IPS DF 6.9 (cell line): ENCODE measurements around the gene CELF2.

Experiments used
- DNase-seq: peaks from one replicate; pipeline ENCODE4 v3.0.0-alpha.2; 2013; ENCODE audit warnings: low read depth, low spot score
- H3K27ac ChIP-seq: one replicate; pipeline ENCODE4 v1.5.1; 2013; ENCODE audit warnings: low read length, control low read depth
- H3K27me3 ChIP-seq: 2 replicates; pipeline ENCODE4 v1.6.1; 2013; ENCODE audit warnings: mild to moderate bottlenecking, low read length; ENCODE audit not compliant: control insufficient read depth, insufficient read depth
- H3K36me3 ChIP-seq: 2 replicates; pipeline ENCODE4 v1.6.1; 2013; ENCODE audit warnings: low read length; ENCODE audit not compliant: control insufficient read depth, insufficient read depth
- H3K4me1 ChIP-seq: 2 replicates; pipeline ENCODE4 v1.6.1; 2013; ENCODE audit warnings: low read length; ENCODE audit not compliant: control insufficient read depth, insufficient read depth
- H3K4me3 ChIP-seq: 2 replicates; pipeline ENCODE4 v1.5.1; 2013; ENCODE audit warnings: mild to moderate bottlenecking, low read length
- H3K9me3 ChIP-seq: 2 replicates; pipeline ENCODE4 v1.6.1; 2013; ENCODE audit warnings: low read length, inconsistent platforms; ENCODE audit not compliant: control insufficient read depth, insufficient read depth
- WGBS: extraction: QIAGEN DNeasy Blood & Tissue Kit; methylation state at CpG from one replicate; pipeline ENCODE4 v1.1.7; 2013; ENCODE audit warnings: mixed read lengths, missing lambda C conversion rate; ENCODE audit not compliant: insufficient read length, insufficient coverage; 5-methylcytosine and 5-hydroxymethylcytosine counted together

The CELF2 gene

GRCh38 chr10:11217521-11217920 is 199.8 kb downstream of the CELF2 start:
- no peak for DNase-seq
- Histone ChIP-seq H3K27ac (no peak overlapping the region), H3K9me3 (no peaks in the 10 kb centered on the region), H3K27me3 (no peaks in the 10 kb centered on the region), H3K4me3 (no peak overlapping the region), H3K4me1 (no peaks in the 10 kb centered on the region), H3K36me3 (no peaks in the 10 kb centered on the region)
- no CpG with 5 or more reads among the region's 3 CpGs for WGBS

DNA sequence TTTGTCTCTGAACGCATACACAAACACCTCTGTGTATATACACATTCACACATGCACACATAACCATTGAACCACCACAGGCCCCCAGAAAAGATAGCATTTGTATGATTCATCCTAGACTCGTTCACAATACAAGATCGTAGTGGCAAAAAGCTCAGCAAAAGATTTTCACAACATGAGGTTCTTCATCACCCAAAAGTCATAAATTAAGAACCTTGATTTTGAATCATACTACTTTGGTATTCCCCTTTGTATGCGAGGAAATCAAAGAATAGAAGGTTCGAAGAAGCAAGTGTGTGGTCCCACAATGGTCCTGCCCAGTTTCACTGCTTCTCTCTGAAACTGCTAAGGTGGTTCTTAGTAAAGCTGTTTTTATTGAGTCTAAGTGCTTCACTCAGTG is 200.7 kb downstream of the CELF2 start:
- H3K4me3 ChIP-seq: no peak overlapping the region
- H3K36me3 ChIP-seq: no peaks in the 10 kb centered on the region
- H3K4me1 ChIP-seq: no peaks in the 10 kb centered on the region; the same call in 1 of the 2 replicates
- no peaks in the 10 kb centered on the region for H3K9me3 ChIP-seq
- H3K27ac ChIP-seq: no peak overlapping the region
- no peak for DNase-seq
- no peaks in the 10 kb centered on the region for H3K27me3 ChIP-seq
- no CpG with 5 or more reads among the region's 5 CpGs for WGBS

DNA sequence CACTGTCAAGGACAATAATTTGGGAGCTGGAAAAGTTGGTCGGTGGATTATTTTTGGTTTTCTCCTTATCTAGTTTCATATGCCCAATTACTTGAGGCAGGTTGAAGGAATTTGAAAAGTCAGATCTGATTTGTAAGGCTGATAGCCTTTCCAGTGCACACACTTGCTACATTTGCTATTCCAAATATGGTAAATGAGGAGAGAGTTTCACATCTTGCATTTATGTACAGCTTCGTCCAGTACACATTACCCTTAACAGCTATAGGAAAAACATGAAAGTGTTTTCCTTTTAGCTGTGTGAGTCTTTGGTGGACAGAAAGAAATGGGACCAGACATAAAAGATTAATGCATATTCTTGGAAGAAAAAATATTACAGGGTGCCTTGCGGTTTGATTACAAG is 201.8 kb downstream of the CELF2 start:
- H3K36me3 ChIP-seq: no peaks in the 10 kb centered on the region
- no peaks in the 10 kb centered on the region; the same call in 1 of the 2 replicates for H3K4me1 ChIP-seq
- no peak overlapping the region for H3K27ac ChIP-seq
- no peaks in the 10 kb centered on the region for H3K27me3 ChIP-seq
- no peak for DNase-seq
- no peak overlapping the region for H3K4me3 ChIP-seq
- no CpG with 5 or more reads among the region's 3 CpGs for WGBS
- no peaks in the 10 kb centered on the region for H3K9me3 ChIP-seq

DNA sequence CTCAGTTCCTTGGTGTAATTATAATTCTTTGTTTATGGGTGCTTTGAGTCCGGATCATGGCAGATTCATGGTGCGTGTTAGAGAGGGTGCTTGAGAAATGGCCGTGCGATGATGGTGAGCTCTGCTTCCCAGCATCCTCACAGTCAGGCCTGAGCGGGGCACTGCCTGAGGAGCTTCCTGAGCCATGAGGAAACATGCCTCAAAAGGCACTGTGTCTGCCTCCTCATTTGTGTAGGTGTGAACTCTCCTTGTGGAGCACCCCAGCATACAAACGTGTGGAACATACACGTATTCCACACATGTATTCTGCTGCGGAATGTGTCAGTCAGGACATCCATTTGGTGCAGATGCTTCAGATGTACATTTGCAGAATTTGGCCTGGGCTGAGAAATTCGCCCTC is 205.4 kb downstream of the CELF2 start:
- Histone ChIP-seq H3K27ac (no peak overlapping the region), H3K9me3 (no peaks in the 10 kb centered on the region), H3K27me3 (no peaks in the 10 kb centered on the region), H3K4me3 (no peak overlapping the region), H3K4me1 (peaks cover 5% of the 10 kb centered on the region), H3K36me3 (no peaks in the 10 kb centered on the region)
- DNase-seq: no peak
- WGBS: no CpG with 5 or more reads among the region's 9 CpGs

GRCh38 chr10:11223507-11224140 is 206.0 kb downstream of the CELF2 start:
- Histone ChIP-seq H3K4me1 (peaks cover 5% of the 10 kb centered on the region), H3K36me3 (no peaks in the 10 kb centered on the region)
- WGBS: 100% methylated on average over 2 of the region's 9 CpGs

GRCh38 chr10:11224321-11224720 is 206.6 kb downstream of the CELF2 start:
- no peak for DNase-seq
- Histone ChIP-seq H3K4me3 (no peak overlapping the region), H3K4me1 (peaks cover 5% of the 10 kb centered on the region), H3K9me3 (no peaks in the 10 kb centered on the region), H3K27ac (no peak overlapping the region), H3K36me3 (no peaks in the 10 kb centered on the region), H3K27me3 (no peaks in the 10 kb centered on the region)
- no CpG with 5 or more reads among the region's 5 CpGs for WGBS

More at GRCh38 chr10:11223507-11224140, 206.0 kb downstream of the CELF2 start:
- Histone ChIP-seq H3K27me3 (no peaks in the 10 kb centered on the region), H3K4me3 (no peak overlapping the region), H3K27ac (no peak overlapping the region), H3K9me3 (no peaks in the 10 kb centered on the region)
- no peak for DNase-seq

DNA sequence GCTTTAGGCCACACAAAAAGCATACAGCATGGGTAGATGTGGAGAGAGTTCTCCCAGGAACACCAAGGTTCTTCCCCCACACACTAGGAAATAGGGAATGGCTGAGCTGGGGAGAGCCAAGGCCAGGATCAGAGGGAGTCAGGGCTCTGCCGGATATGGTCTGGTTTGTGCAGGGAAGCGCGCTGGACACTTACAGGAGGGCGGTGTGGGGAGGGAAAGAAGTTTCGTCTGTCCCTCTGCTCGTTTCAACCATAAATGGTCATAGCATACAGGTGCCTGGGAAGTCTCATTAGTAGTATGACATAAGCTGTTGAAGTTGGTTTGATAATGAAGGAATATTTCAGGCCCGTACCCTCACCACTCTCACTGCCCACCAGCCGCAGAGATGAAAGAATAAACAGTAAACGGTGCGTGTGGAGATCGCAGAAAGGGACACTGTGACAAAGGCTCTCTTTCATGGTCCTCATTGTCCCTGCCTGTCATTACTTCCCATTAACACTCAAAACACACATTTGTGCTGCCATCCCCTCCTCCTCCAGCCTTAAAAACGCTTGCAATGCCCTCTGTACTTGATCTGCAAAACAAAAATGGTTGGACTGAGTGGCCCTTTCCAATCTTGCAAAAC is 207.2 kb downstream of the CELF2 start:
- H3K4me1 ChIP-seq: peaks cover 5% of the 10 kb centered on the region
- WGBS: no CpG with 5 or more reads among the region's 12 CpGs

DNA sequence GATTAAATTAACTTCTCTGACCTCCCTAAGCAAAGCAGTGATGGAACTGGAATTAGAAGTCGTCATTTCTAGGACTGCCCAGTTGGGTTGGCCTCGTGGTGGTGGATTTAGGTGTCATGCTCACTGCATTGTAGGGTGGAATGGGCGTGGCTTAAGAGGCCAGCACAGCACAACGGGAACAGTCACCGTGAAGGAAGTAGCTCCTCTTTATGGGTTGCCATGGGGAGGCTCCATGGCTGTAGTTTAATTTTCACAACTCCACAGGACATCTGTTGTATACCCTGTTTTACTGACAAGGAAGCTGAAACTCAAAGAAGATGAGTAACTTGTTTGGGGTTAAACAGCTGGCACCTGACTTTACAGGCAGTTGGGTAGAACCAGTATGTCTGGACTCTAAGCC is 208.3 kb downstream of the CELF2 start:
- no peaks in the 10 kb centered on the region for H3K27me3 ChIP-seq
- DNase-seq: no peak
- no peak overlapping the region for H3K27ac ChIP-seq
- WGBS: no CpG with 5 or more reads among the region's 5 CpGs
- no peaks in the 10 kb centered on the region for H3K36me3 ChIP-seq
- no peak overlapping the region for H3K4me3 ChIP-seq
- H3K9me3 ChIP-seq: no peaks in the 10 kb centered on the region
- peaks cover 5% of the 10 kb centered on the region for H3K4me1 ChIP-seq

More for the DNA sequence above, 207.2 kb downstream of the CELF2 start:
- H3K9me3 ChIP-seq: no peaks in the 10 kb centered on the region
- no peak overlapping the region for H3K4me3 ChIP-seq
- H3K27ac ChIP-seq: no peak overlapping the region
- H3K27me3 ChIP-seq: no peaks in the 10 kb centered on the region
- DNase-seq: no peak
- H3K36me3 ChIP-seq: no peaks in the 10 kb centered on the region

- H3K9me3 ChIP-seq: no peaks in the 10 kb centered on the region
- H3K4me3 ChIP-seq: no peak overlapping the region
- peaks cover 5% of the 10 kb centered on the region for H3K4me1 ChIP-seq
- H3K27ac ChIP-seq: no peak overlapping the region
- H3K36me3 ChIP-seq: no peaks in the 10 kb centered on the region
- DNase-seq: no peak
- no peaks in the 10 kb centered on the region for H3K27me3 ChIP-seq
- no CpG with 5 or more reads among the region's 7 CpGs for WGBS
These were observed 209.4 kb downstream of the CELF2 start for GRCh38 chr10:11227103-11227502.

- Histone ChIP-seq H3K27ac (no peak overlapping the region), H3K4me1 (peaks cover 5% of the 10 kb centered on the region), H3K27me3 (no peaks in the 10 kb centered on the region), H3K9me3 (no peaks in the 10 kb centered on the region), H3K4me3 (no peak overlapping the region), H3K36me3 (no peaks in the 10 kb centered on the region)
- no peak for DNase-seq
- WGBS: no CpG with 5 or more reads among the region's 5 CpGs
These were observed 212.2 kb downstream of the CELF2 start for GRCh38 chr10:11229893-11230292.
